ENCODE data around the gene GNB1. TPM values are rescaled to one million over a fixed set of nuclear protein-coding genes. Genes with fewer than 3 reads are reported as not detected.

Gene GNB1
- total RNA-seq, 2 donors from 2014 or later, result 236 to 255 TPM

GRCh38 chr1:1910651-1911331 is 19.9 kb upstream of the GNB1 start:
- H3K27ac Mint-ChIP-seq, result peak overlapping the region; percentile 89

DNA sequence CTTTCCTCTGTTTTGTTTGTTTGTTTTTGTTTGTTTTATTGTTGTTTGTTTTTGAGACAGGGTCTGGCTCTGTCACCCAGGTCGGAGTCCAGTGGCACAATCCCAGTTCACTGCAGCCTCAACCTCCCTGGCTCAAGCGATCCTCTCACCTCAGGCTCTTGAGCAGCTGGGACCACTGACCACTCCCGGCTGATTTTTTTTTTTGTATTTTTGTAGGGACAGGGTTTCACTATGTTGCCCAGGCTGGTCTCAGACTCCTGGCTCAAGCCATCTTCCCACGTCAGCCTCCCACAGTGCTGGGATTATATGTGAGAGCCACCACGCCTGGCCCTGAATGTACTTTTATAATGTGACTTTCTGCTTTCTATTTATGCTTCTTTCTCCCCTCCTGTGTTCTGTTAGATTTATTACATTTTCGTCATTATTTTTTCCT is 19.2 kb upstream of the GNB1 start:
- Mint-ChIP-seq H3K4me1 (peaks cover 14% of the 10 kb centered on the region), H3K27ac (peak overlapping the region; percentile 89), H3K36me3 (ENCODE audit: low read depth) (no peaks in the 10 kb centered on the region), H3K4me3 (peak overlapping the region; percentile 87), H3K27me3 (peaks cover 7% of the 10 kb centered on the region)
- no peak for DNase-seq
- ATAC-seq, result no peak
- H3K9me3 ChIP-seq (ENCODE audit: control insufficient read depth, low read length, poor library complexity, severe bottlenecking), result no peaks in the 10 kb centered on the region

More at GRCh38 chr1:1910651-1911331, 19.9 kb upstream of the GNB1 start:
- Mint-ChIP-seq H3K4me3 (no peak overlapping the region), H3K27me3 (peaks cover 7% of the 10 kb centered on the region), H3K4me1 (peaks cover 14% of the 10 kb centered on the region), H3K36me3 (ENCODE audit: low read depth) (no peaks in the 10 kb centered on the region)
- no peaks in the 10 kb centered on the region for H3K9me3 ChIP-seq (ENCODE audit: control insufficient read depth, low read length, poor library complexity, severe bottlenecking)
- DNase-seq, result no peak
- ATAC-seq, result no peak

DNA sequence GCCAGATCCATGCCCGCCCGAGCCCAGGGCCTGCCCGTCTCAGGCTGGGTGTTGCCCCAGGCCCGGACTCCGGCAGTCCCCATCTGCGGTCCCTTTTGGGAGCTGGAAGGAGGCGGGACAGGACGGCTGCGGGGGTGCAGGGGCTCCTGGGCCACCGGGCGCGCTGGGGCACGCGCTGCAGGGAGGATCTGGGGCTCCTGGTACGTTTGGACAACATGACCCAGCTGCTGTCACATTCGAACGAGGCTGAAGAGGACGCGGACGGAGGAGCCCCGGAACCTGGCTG is 17.6 kb upstream of the GNB1 start:
- H3K27me3 Mint-ChIP-seq, result peaks cover 1% of the 10 kb centered on the region
- no peak overlapping the region for H3K27ac Mint-ChIP-seq
- peak overlapping the region; percentile 60 for H3K4me3 Mint-ChIP-seq
- H3K36me3 Mint-ChIP-seq (ENCODE audit: low read depth), result no peaks in the 10 kb centered on the region
- DNase-seq, result peak in 1 of 3 donors; percentile 17
- ATAC-seq, result no peak
- no peaks in the 10 kb centered on the region for H3K9me3 ChIP-seq (ENCODE audit: control insufficient read depth, low read length, poor library complexity, severe bottlenecking)
- peaks cover 14% of the 10 kb centered on the region for H3K4me1 Mint-ChIP-seq

GRCh38 chr1:1907098-1907736 is 16.3 kb upstream of the GNB1 start:
- Mint-ChIP-seq H3K27me3 (no peaks in the 10 kb centered on the region), H3K4me1 (peaks cover 14% of the 10 kb centered on the region), H3K27ac (peak overlapping the region; percentile 60), H3K36me3 (ENCODE audit: low read depth) (no peaks in the 10 kb centered on the region), H3K4me3 (no peak overlapping the region)
- DNase-seq, result no peak
- H3K9me3 ChIP-seq (ENCODE audit: control insufficient read depth, low read length, poor library complexity, severe bottlenecking), result no peaks in the 10 kb centered on the region
- no peak for ATAC-seq

GRCh38 chr1:1906185-1907097 is 15.6 kb upstream of the GNB1 start:
- H3K27ac Mint-ChIP-seq, result peak overlapping the region; percentile 67
- H3K36me3 Mint-ChIP-seq (ENCODE audit: low read depth), result no peaks in the 10 kb centered on the region
- no peaks in the 10 kb centered on the region for H3K9me3 ChIP-seq (ENCODE audit: control insufficient read depth, low read length, poor library complexity, severe bottlenecking)
- ATAC-seq (peak; percentile 28), DNase-seq (peak; percentile 41 to 55 (median 47))
- peak overlapping the region; percentile 83 for H3K4me3 Mint-ChIP-seq
- peaks cover 14% of the 10 kb centered on the region for H3K4me1 Mint-ChIP-seq
- no peaks in the 10 kb centered on the region for H3K27me3 Mint-ChIP-seq

- no peak for ATAC-seq
Observed at GRCh38 chr1:1903224-1903623, 12.3 kb upstream of the GNB1 start.

DNA sequence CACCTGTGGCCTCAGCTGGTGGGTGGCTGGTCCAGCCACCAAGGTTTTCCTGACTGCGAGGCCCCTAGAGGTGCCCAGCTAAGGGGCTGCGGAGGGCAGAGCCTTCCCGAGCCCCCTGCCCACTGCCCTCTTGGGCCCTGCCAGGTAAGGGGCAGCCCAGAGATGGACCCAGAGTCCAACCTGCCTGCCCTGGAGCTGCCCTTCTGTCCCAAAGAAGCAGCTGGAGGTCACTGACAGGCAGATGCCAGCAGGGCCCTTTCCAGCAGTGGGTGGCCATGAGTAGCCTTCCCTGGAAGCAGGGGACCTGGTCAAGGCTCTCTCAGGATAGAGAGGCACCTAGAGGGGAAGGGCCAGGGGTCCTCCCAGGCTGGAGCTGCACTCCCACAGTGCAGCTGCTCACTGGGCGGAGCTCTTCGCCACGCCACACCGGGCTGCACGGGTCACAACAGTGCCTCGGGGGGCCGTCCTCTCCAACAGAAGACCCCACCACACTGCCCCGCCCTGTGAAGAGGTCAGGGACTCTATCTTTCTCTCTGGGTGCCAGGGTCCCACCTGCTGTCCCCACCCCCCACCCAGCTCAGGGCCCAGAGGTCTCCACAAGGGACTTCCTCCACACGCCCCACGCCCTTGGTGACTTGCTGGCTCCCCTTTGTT is 10.9 kb upstream of the GNB1 start:
- no peak overlapping the region for H3K4me3 Mint-ChIP-seq
- no peaks in the 10 kb centered on the region for H3K27me3 Mint-ChIP-seq
- no peak overlapping the region for H3K27ac Mint-ChIP-seq
- ATAC-seq (no peak), DNase-seq (no peak)
- H3K36me3 Mint-ChIP-seq (ENCODE audit: low read depth), result no peaks in the 10 kb centered on the region
- peaks cover 8% of the 10 kb centered on the region for H3K4me1 Mint-ChIP-seq
- no peaks in the 10 kb centered on the region for H3K9me3 ChIP-seq (ENCODE audit: control insufficient read depth, low read length, poor library complexity, severe bottlenecking)

More at GRCh38 chr1:1903224-1903623, 12.3 kb upstream of the GNB1 start:
- DNase-seq, result no peak
- Mint-ChIP-seq H3K27me3 (no peaks in the 10 kb centered on the region), H3K36me3 (ENCODE audit: low read depth) (no peaks in the 10 kb centered on the region), H3K4me3 (no peak overlapping the region), H3K4me1 (peaks cover 8% of the 10 kb centered on the region), H3K27ac (no peak overlapping the region)
- H3K9me3 ChIP-seq (ENCODE audit: control insufficient read depth, low read length, poor library complexity, severe bottlenecking), result no peaks in the 10 kb centered on the region

DNA sequence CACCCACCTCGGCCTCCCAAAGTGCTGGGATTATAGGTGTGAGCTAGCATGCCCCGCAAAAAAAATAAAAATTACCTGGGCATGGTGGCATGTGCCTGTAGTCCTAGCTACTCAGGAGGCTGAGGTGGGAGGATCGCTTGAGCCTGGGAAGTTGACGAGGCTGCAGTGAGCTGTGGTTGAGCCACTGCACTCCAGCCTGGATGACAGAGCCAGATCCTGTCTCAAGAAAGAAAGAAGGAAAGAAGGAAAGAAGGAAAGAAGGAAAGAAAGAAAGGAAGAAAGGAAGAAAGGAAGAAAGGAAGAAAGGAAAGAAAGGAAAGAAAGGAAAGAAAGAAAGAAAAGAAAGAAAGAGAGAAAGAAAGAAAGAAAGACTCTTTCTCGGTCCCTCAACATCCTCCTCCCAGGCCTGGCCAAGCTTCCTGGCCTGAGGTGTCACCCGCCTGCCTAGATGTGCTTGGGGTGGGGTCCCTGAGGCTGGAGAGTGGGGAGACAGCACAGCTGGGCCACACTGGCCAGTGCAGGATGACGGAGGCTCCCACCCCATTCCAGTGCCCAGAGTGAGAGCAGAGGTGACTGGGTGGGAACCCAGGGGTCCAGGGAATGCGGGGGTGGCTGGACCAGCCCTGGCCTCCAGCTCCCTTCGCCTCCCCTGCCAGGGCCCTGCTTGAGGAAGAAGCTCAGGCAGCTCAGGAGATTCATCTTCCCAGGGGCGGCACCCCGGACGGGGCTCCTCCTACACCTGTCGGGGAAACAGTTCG is 10.2 kb upstream of the GNB1 start:
- no peaks in the 10 kb centered on the region for H3K36me3 Mint-ChIP-seq (ENCODE audit: low read depth)
- H3K4me1 Mint-ChIP-seq, result peaks cover 3% of the 10 kb centered on the region
- no peak overlapping the region for H3K27ac Mint-ChIP-seq
- no peaks in the 10 kb centered on the region for H3K27me3 Mint-ChIP-seq
- no peak overlapping the region for H3K4me3 Mint-ChIP-seq
- no peak for DNase-seq
- no peaks in the 10 kb centered on the region for H3K9me3 ChIP-seq (ENCODE audit: control insufficient read depth, low read length, poor library complexity, severe bottlenecking)
- no peak for ATAC-seq

GRCh38 chr1:1899967-1900327 is 9.1 kb upstream of the GNB1 start:
- DNase-seq (no peak), ATAC-seq (no peak)
- peak overlapping the region; percentile 71 for H3K27ac Mint-ChIP-seq
- H3K27me3 Mint-ChIP-seq, result no peaks in the 10 kb centered on the region
- H3K36me3 Mint-ChIP-seq (ENCODE audit: low read depth), result no peaks in the 10 kb centered on the region
- no peaks in the 10 kb centered on the region for H3K9me3 ChIP-seq (ENCODE audit: control insufficient read depth, low read length, poor library complexity, severe bottlenecking)
- H3K4me1 Mint-ChIP-seq, result peaks cover 11% of the 10 kb centered on the region
- H3K4me3 Mint-ChIP-seq, result no peak overlapping the region

- Mint-ChIP-seq H3K27me3 (no peaks in the 10 kb centered on the region), H3K4me3 (no peak overlapping the region), H3K36me3 (ENCODE audit: low read depth) (no peaks in the 10 kb centered on the region), H3K27ac (peak overlapping the region; percentile 71), H3K4me1 (peaks cover 16% of the 10 kb centered on the region)
- H3K9me3 ChIP-seq (ENCODE audit: control insufficient read depth, low read length, poor library complexity, severe bottlenecking), result no peaks in the 10 kb centered on the region
- peak; percentile 56 for ATAC-seq
- no peak for DNase-seq
Observed at GRCh38 chr1:1899266-1899966, 8.5 kb upstream of the GNB1 start.

DNA sequence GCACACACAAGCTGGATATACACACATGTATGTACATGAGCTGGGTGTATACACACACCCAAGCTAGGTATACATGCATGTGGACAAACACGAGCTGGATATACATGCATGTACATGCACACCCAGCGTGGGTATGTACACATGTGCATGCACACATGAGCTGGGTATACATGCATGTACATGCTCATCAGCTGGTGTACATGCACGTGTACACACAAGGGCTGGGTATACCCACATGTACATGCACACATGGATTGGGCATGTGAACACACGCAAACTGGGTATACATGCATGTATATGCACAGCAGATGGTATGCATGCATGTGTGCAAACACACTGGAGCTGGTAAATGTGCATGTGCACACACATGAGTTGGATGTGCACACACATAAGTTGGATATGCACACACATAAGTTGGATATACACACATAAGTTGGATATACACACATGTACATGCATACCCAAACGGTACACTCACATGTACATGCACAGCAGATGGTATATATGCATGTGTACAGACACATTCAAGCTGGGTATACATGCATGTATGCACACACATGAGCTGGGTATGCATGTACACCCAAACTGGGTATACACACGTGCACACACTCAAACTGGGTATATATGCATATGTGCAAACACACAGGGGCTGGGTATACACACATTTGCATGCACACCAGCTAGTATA is 7.5 kb upstream of the GNB1 start:
- ATAC-seq, result no peak
- H3K4me1 Mint-ChIP-seq, result peaks cover 19% of the 10 kb centered on the region
- no peak overlapping the region for H3K4me3 Mint-ChIP-seq
- H3K27me3 Mint-ChIP-seq, result no peaks in the 10 kb centered on the region
- H3K9me3 ChIP-seq (ENCODE audit: control insufficient read depth, low read length, poor library complexity, severe bottlenecking), result no peaks in the 10 kb centered on the region
- no peaks in the 10 kb centered on the region for H3K36me3 Mint-ChIP-seq (ENCODE audit: low read depth)
- no peak for DNase-seq
- no peak overlapping the region for H3K27ac Mint-ChIP-seq

Measured in T-helper 17 cell (primary cell).